Caco-2 (cell line): ENCODE results near the gene GTF2B. TPM values are rescaled to one million over a fixed set of nuclear protein-coding genes. Genes with fewer than 3 reads are reported as not detected.
"Not testable (repeated sequence)": the region's sequence is repeated elsewhere in the genome, so short reads cannot be mapped to it uniquely, and the experiment has no call there.

Experiments used
- Bru-seq: library from RNA; stranded (reverse); fragments of 400-500 nt; gene quantifications from one replicate; lab custom pipeline; 2021; lab: Mats Ljungman, UMichigan
- BruChase-seq, 2 experiments: library from RNA; stranded (reverse); fragments of 400-500 nt; gene quantifications; one replicate each; lab custom pipeline; 2021; lab: Mats Ljungman, UMichigan
- BruUV-seq: library from RNA; stranded (reverse); fragments of 400-500 nt; replicated peaks from 2 replicates; lab custom pipeline; 2021; lab: Mats Ljungman, UMichigan
- CTCF ChIA-PET: fragments of 300-600 bp; sonication (Branson Sonifier 250); formaldehyde crosslinking; loops from one replicate; lab custom pipeline; 2022; ENCODE audit warnings: antibody characterized with exemption; lab: Charles Lee
- POLR2A ChIA-PET: fragments of 300-600 bp; sonication (Branson Sonifier 250); formaldehyde crosslinking; loops from one replicate; lab custom pipeline; 2022; ENCODE audit warnings: antibody characterized with exemption; lab: Charles Lee
- DNase-seq, 2 experiments: peaks; one replicate each; pipeline versions ENCODE4 v3.0.0 to v3.0.0-alpha.2; 2020 to 2022
- H3K27me3 ChIP-seq: replicated peaks from 2 replicates; pipeline ENCODE4 v1.6.0; 2011; ENCODE audit warnings: low read length; ENCODE audit not compliant: control insufficient read depth, insufficient read depth
- H3K36me3 ChIP-seq: 2 replicates; pipeline ENCODE4 v1.5.1; 2011; ENCODE audit warnings: low read length; ENCODE audit not compliant: control insufficient read depth, insufficient read depth
- H3K4me1 ChIP-seq: fragments of 250-450 bp; sonication (Bioruptor Pico); 2 replicates; pipeline ENCODE4 v1.5.1; 2020; ENCODE audit warnings: mild to moderate bottlenecking
- H3K4me3 ChIP-seq: 2 replicates; pipeline ENCODE4 v1.5.1; 2011; ENCODE audit warnings: low read depth, mild to moderate bottlenecking, control low read depth, low read length
- H3K9me3 ChIP-seq: fragments of 250-450 bp; sonication (Bioruptor Pico); 2 replicates; pipeline ENCODE4 v1.5.1; 2020; ENCODE audit warnings: mild to moderate bottlenecking, moderate library complexity
- H3K27ac Mint-ChIP-seq: one replicate; pipeline ENCODE4 v1.8.0; 2022; ENCODE audit warnings: mixed read lengths; ENCODE audit not compliant: unreplicated experiment
- H3K27me3 Mint-ChIP-seq: one replicate; pipeline ENCODE4 v1.8.0; 2022; ENCODE audit warnings: mixed read lengths; ENCODE audit not compliant: insufficient read depth, unreplicated experiment
- H3K36me3 Mint-ChIP-seq: one replicate; pipeline ENCODE4 v1.8.0; 2022; ENCODE audit warnings: mild to moderate bottlenecking, mixed read lengths; ENCODE audit not compliant: insufficient read depth, unreplicated experiment
- H3K4me1 Mint-ChIP-seq: one replicate; pipeline ENCODE4 v1.8.0; 2022; ENCODE audit warnings: low read depth, mixed read lengths; ENCODE audit not compliant: unreplicated experiment
- H3K4me3 Mint-ChIP-seq: one replicate; pipeline ENCODE4 v1.8.0; 2022; ENCODE audit warnings: mild to moderate bottlenecking, moderate library complexity, mixed read lengths; ENCODE audit not compliant: unreplicated experiment
- H3K9me3 Mint-ChIP-seq: one replicate; pipeline ENCODE4 v1.8.0; 2022; ENCODE audit warnings: mixed read lengths; ENCODE audit not compliant: unreplicated experiment
- CTCF ChIP-seq, 2 experiments: fragments of 200-600 bp in 1 of 2; IDR thresholded peaks; 1 replicate in 1 of 2; 2 replicates in 1 of 2; pipeline versions ENCODE4 v1.5.1 to v1.8.0; 2011 to 2022; ENCODE audit warnings: antibody characterized with exemption in 1 of 2, control low read depth in 1 of 2, inconsistent platforms in 1 of 2, low read depth in 1 of 2, low read length in 1 of 2, mild to moderate bottlenecking in 1 of 2, moderate library complexity in 1 of 2; ENCODE audit not compliant: insufficient read depth in 1 of 2, severe bottlenecking in 1 of 2, unreplicated experiment in 1 of 2
- intact Hi-C: fragments of 100-400 bp; cut with micrococcal nuclease; formaldehyde crosslinking; loops from one replicate; pipeline ENCODE4 v1.10.0; 2022; ENCODE audit not compliant: unreplicated experiment
- long read RNA-seq: library from polyadenylated mRNA; stranded (forward); transcript quantifications from one replicate; pipeline ENCODE4 v2.0.0, GENCODE V29; 2022
- total RNA-seq: library from RNA; stranded (reverse); gene quantifications from 2 replicates; pipeline ENCODE4 v1.2.3, GENCODE V29; 2022

Gene GTF2B
- total RNA-seq (15.5 and 17.5 TPM in 2 replicates), Bru-seq, nascent RNA (percentile 70 among the genes with signal in this experiment), BruChase-seq, experiment 1, labeled RNA remaining after a 2-hour chase (percentile 60 among the genes with signal in this experiment), BruChase-seq, experiment 2, labeled RNA remaining after a 6-hour chase (percentile 53 among the genes with signal in this experiment)
- long read RNA-seq, transcript GTF2B-201 (7 exons, 1,351 nt): major isoform, 48 of 56 reads
- long read RNA-seq, partial matches to known transcripts: 2 of 56 reads
- long read RNA-seq, other reads (novel, unspliced or antisense): 6 of 56 reads

GRCh38 chr1:88891318-88891950 lies at the start of gene GTF2B:
Gene GTF2B, minus strand, starts transcription at chr1:88891567. Its CDS starts 68 bp downstream, at chr1:88891499.
- Histone ChIP-seq H3K4me1 (no peaks in the 10 kb centered on the region), H3K9me3 (no peaks in the 10 kb centered on the region), H3K27me3 (no peaks in the 10 kb centered on the region), H3K36me3 (no peaks in the 10 kb centered on the region; the same call in 1 of the 2 replicates), H3K4me3 (peak within 1 kb of the TSS; percentile 65)
- intact Hi-C loops: loop anchor here (1.0 kb wide), 1 partner anchor 207 kb away; the partner anchor contains the start of gene PKN2
- Mint-ChIP-seq H3K36me3 (peaks cover 30% of the 10 kb centered on the region), H3K4me1 (peaks cover 8% of the 10 kb centered on the region), H3K27ac (peak within 1 kb of the TSS; percentile 98), H3K4me3 (peak within 1 kb of the TSS; percentile 99), H3K27me3 (no peaks in the 10 kb centered on the region), H3K9me3 (no peaks in the 10 kb centered on the region)
- BruUV-seq: no TSS peak
- ChIA-PET CTCF (interaction anchor here (0.8 kb wide), 1 partner anchor 28 kb away, joined by 7 read pairs; no protein-coding TSS in a partner anchor), POLR2A (interaction anchor here (0.5 to 1.0 kb wide), 2 partner anchors 9 to 207 kb away, joined by 3 to 7 read pairs; partner anchors contain the start of gene PKN2)
- TF ChIP-seq CTCF (IDR thresholded peaks at IDR 0.05; ENCODE audit: insufficient read depth in 1 of 2, low read depth in 1 of 2, low read length in 1 of 2, severe bottlenecking in 1 of 2, unreplicated experiment in 1 of 2): no peak
- DNase-seq: peak; percentile 86 to 90

GRCh38 chr1:88938528-88938927 lies 47.2 kb upstream of the GTF2B start:
- H3K4me1 ChIP-seq, CTCF ChIA-PET, H3K4me3 Mint-ChIP-seq, H3K27ac Mint-ChIP-seq, BruUV-seq, H3K4me3 ChIP-seq, H3K9me3 ChIP-seq, DNase-seq, H3K4me1 Mint-ChIP-seq, intact Hi-C loops, H3K27me3 ChIP-seq, H3K27me3 Mint-ChIP-seq, POLR2A ChIA-PET, H3K9me3 Mint-ChIP-seq, H3K36me3 ChIP-seq: not testable (repeated sequence)
- peaks cover 26% of the 10 kb centered on the region for H3K36me3 Mint-ChIP-seq

- Mint-ChIP-seq H3K36me3 (peaks cover 23% of the 10 kb centered on the region), H3K9me3 (no peaks in the 10 kb centered on the region), H3K4me3 (no peak overlapping the region), H3K27ac (no peak overlapping the region), H3K27me3 (no peaks in the 10 kb centered on the region), H3K4me1 (no peaks in the 10 kb centered on the region)
- BruUV-seq: no TSS peak
- Histone ChIP-seq H3K4me3 (no peak overlapping the region), H3K36me3 (no peaks in the 10 kb centered on the region), H3K27me3 (no peaks in the 10 kb centered on the region), H3K9me3 (no peaks in the 10 kb centered on the region), H3K4me1 (no peaks in the 10 kb centered on the region)
- intact Hi-C loops: no loop called here
- CTCF ChIA-PET: no interaction called here
- POLR2A ChIA-PET: no interaction called here
- TF ChIP-seq CTCF (IDR thresholded peaks at IDR 0.05; ENCODE audit: insufficient read depth in 1 of 2, low read depth in 1 of 2, low read length in 1 of 2, severe bottlenecking in 1 of 2, unreplicated experiment in 1 of 2): no peak
- no peak for DNase-seq
Measured at GRCh38 chr1:88936760-88937342, 45.5 kb upstream of the GTF2B start.
